Type B pancreatic cell (in vitro differentiated cells): ENCODE data around the gene STOM. TPM values are rescaled to one million over a fixed set of nuclear protein-coding genes. Genes with fewer than 3 reads are reported as not detected.

Experiments
- DNase-seq: peaks from one replicate; pipeline ENCODE4 v3.0.0; 2021; ENCODE audit warnings: mixed read lengths; ENCODE audit not compliant: unreplicated experiment; ENCODE audit errors: extremely low spot score
- H3K27ac Mint-ChIP-seq: 2 replicates; pipeline ENCODE4 v1.8.0; 2021; ENCODE audit warnings: mild to moderate bottlenecking, mixed read lengths
- H3K27me3 Mint-ChIP-seq: 2 replicates; pipeline ENCODE4 v1.8.0; 2021; ENCODE audit warnings: mixed read lengths
- H3K36me3 Mint-ChIP-seq: 2 replicates; pipeline ENCODE4 v1.8.0; 2021; ENCODE audit warnings: mixed read lengths
- H3K4me1 Mint-ChIP-seq: one replicate; pipeline ENCODE4 v1.8.0; 2021; ENCODE audit warnings: mixed read lengths; ENCODE audit not compliant: unreplicated experiment
- H3K4me3 Mint-ChIP-seq: 2 replicates; pipeline ENCODE4 v1.8.0; 2021; ENCODE audit warnings: mild to moderate bottlenecking, mixed read lengths
- H3K9me3 Mint-ChIP-seq: 2 replicates; pipeline ENCODE4 v1.8.0; 2021; ENCODE audit warnings: mixed read lengths
- CTCF ChIP-seq: fragments of 200-600 bp; sonication (generic); conservative IDR thresholded peaks from 2 replicates; pipeline ENCODE4 v1.5.0; 2021; ENCODE audit warnings: antibody characterized with exemption, mild to moderate bottlenecking
- long read RNA-seq: library from polyadenylated mRNA; unstranded; transcript quantifications from one replicate; pipeline ENCODE4 v2.0.0, GENCODE V29; 2020
- total RNA-seq: library from RNA; stranded (reverse); gene quantifications from 2 replicates; pipeline ENCODE4 v1.2.1, GENCODE V29; 2021; ENCODE audit warnings: low replicate concordance

STOM gene
- 30.7 and 35.3 TPM in 2 replicates for total RNA-seq
- long read RNA-seq, transcript STOM-201 (7 exons, 3,010 nt): major isoform, 53 of 55 reads
- long read RNA-seq, partial matches to known transcripts: 1 of 55 reads
- long read RNA-seq, other reads (novel, unspliced or antisense): 1 of 55 reads

GRCh38 chr9:121369595-121370265, at the start of gene STOM:
TSS of gene STOM (minus strand) at chr9:121370250. CDS start at chr9:121370187, 63 bp downstream.
- H3K9me3 Mint-ChIP-seq: no peaks in the 10 kb centered on the region
- TF ChIP-seq CTCF: no peak
- peaks cover 41% of the 10 kb centered on the region for H3K4me1 Mint-ChIP-seq
- no peaks in the 10 kb centered on the region for H3K36me3 Mint-ChIP-seq
- H3K27ac Mint-ChIP-seq: peak within 1 kb of the TSS; percentile 41
- peaks cover 5% of the 10 kb centered on the region for H3K27me3 Mint-ChIP-seq
- H3K4me3 Mint-ChIP-seq: peak within 1 kb of the TSS; percentile 87
- DNase-seq: peak; percentile 76

DNA sequence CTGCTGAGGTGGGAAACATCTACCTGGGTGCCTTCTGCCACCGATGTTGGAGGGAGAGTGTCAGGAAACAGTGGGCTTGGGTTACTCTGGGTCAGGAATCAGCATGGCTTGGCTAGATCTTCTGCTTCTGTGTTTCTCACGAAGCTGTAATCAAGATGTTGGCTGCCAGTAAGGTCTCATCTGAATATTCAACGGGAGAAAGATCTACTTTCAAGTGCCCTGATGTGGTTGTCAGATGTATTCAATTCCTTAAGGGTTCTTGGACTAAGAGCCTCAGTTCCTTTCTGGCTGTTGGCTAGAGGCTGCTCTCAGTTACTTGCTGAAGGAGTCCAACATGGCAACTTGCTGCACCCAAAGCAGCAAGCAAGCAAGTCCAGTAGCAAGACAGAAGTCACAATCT, 41.9 kb upstream of the STOM start:
- H3K27ac Mint-ChIP-seq: no peak overlapping the region
- no peak overlapping the region for H3K4me3 Mint-ChIP-seq
- DNase-seq: no peak
- no peaks in the 10 kb centered on the region for H3K4me1 Mint-ChIP-seq
- H3K36me3 Mint-ChIP-seq: no peaks in the 10 kb centered on the region
- no peaks in the 10 kb centered on the region for H3K9me3 Mint-ChIP-seq
- H3K27me3 Mint-ChIP-seq: peaks cover 15% of the 10 kb centered on the region
- no peak for TF ChIP-seq CTCF

DNA sequence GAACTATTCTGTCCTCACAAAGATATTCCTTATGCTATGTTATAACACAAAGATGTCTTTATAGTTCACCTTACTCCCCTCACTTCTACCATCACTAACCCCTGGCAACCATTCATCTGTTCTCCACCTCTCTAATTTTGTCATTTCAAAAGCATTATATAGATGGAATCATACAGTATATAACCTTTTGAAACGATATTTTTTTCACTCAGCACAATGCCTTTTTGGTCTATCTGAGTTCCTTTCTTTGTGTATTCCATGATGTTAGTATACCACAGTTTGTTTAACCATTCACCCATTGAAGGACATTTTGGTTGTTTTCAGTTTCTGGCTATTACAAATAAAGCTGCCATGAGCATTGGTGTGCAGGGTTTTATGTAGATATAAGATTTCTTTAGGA, 35.8 kb upstream of the STOM start:
- H3K27me3 Mint-ChIP-seq: peaks cover 20% of the 10 kb centered on the region
- no peak overlapping the region for H3K4me3 Mint-ChIP-seq
- no peak for TF ChIP-seq CTCF
- no peaks in the 10 kb centered on the region for H3K4me1 Mint-ChIP-seq
- DNase-seq: no peak
- no peak overlapping the region for H3K27ac Mint-ChIP-seq
- H3K9me3 Mint-ChIP-seq: no peaks in the 10 kb centered on the region
- H3K36me3 Mint-ChIP-seq: no peaks in the 10 kb centered on the region

- H3K27me3 Mint-ChIP-seq: peaks cover 22% of the 10 kb centered on the region
- H3K9me3 Mint-ChIP-seq: no peaks in the 10 kb centered on the region
- no peak overlapping the region for H3K4me3 Mint-ChIP-seq
- no peak overlapping the region for H3K27ac Mint-ChIP-seq
- no peak for DNase-seq
- no peaks in the 10 kb centered on the region for H3K36me3 Mint-ChIP-seq
- no peak for TF ChIP-seq CTCF
- no peaks in the 10 kb centered on the region for H3K4me1 Mint-ChIP-seq
Measured at GRCh38 chr9:121404906-121405305, 34.9 kb upstream of the STOM start.

DNA sequence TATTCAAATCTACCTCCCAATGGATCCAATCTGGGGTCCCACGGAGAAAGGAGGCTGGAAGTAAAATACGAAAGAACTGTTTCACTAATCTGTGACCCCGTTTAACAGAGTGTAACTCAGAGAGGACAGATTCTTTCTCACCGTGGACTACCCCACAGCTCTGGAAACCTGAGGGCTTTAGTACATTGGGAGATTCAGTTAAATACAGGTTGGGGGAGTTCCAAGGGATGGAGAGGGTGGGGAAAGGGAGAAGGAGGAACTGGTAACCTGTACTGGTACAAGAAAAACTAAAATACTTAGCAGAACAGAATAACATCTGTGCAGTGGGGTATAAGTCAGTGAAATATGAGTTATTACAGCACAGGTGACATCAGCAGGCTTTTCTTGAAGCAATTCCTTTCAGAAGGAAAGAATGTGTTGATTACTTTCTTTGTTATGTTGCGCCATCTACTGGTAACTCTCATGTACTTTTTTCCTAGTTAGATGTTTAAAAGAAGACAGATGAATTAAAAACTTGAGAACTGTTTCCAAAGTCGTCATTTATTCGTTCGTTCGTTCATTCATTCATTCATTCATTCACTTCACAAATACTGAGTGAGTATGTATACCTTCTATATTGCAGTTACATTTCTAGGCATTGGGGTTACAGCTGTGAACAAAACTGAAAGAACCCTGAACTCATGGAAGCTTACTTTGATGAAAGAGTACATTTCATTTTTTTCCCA, 30.0 kb upstream of the STOM start:
- peaks cover 16% of the 10 kb centered on the region for H3K27me3 Mint-ChIP-seq
- no peak for DNase-seq
- H3K9me3 Mint-ChIP-seq: peaks cover 6% of the 10 kb centered on the region
- H3K36me3 Mint-ChIP-seq: peaks cover 5% of the 10 kb centered on the region
- H3K27ac Mint-ChIP-seq: peak overlapping the region; percentile 23
- no peak overlapping the region for H3K4me3 Mint-ChIP-seq
- H3K4me1 Mint-ChIP-seq: no peaks in the 10 kb centered on the region
- TF ChIP-seq CTCF: peak; percentile 88
